Measurements from ENCODE around the gene HRH1.

The HRH1 gene

DNA sequence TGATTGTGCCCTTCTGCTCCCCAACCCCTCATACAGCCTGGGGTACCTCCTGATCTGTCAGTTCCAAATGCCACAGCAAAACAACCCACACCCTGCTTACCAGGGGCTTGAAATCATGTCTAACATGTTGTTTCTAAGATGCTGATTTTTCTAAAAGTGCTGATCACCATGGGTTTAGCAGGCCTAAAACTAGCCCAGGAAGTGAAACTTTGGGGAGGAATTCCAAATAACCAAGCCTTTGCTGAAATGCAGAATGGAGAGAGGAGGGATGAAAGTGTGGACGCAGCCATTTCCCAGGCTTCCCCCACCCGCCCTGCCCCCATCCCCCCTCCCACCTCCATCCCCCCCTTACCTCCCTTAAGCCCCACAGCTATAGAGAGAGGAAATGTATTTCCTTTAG, 2.0 kb upstream of the HRH1 start:
- Histone ChIP-seq H3K4me2 (no peak overlapping the region), H3K36me3 (ENCODE audit: insufficient read depth) (no peaks in the 10 kb centered on the region), H2AFZ (ENCODE audit: low read depth) (no peak overlapping the region), H3K27ac (no peak overlapping the region), H3K9ac (no peak overlapping the region), H3K4me3 (IDR thresholded peaks at IDR 0.05; ENCODE audit: insufficient read depth, low read depth, low read length) (no peak overlapping the region), H3K4me1 (ENCODE audit: low read depth, poor library complexity, severe bottlenecking) (no peaks in the 10 kb centered on the region), H3K79me2 (ENCODE audit: insufficient read depth, low read depth) (no peaks in the 10 kb centered on the region), H3K27me3 (ENCODE audit: insufficient read depth, low read depth) (no peaks in the 10 kb centered on the region), H4K20me1 (ENCODE audit: insufficient read depth) (no peaks in the 10 kb centered on the region)
- TF ChIP-seq, protein P1, sequence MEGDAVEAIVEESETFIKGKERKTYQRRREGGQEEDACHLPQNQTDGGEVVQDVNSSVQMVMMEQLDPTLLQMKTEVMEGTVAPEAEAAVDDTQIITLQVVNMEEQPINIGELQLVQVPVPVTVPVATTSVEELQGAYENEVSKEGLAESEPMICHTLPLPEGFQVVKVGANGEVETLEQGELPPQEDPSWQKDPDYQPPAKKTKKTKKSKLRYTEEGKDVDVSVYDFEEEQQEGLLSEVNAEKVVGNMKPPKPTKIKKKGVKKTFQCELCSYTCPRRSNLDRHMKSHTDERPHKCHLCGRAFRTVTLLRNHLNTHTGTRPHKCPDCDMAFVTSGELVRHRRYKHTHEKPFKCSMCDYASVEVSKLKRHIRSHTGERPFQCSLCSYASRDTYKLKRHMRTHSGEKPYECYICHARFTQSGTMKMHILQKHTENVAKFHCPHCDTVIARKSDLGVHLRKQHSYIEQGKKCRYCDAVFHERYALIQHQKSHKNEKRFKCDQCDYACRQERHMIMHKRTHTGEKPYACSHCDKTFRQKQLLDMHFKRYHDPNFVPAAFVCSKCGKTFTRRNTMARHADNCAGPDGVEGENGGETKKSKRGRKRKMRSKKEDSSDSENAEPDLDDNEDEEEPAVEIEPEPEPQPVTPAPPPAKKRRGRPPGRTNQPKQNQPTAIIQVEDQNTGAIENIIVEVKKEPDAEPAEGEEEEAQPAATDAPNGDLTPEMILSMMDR (conservative IDR thresholded peaks at IDR 0.05; ENCODE audit: low read depth, low read length) = no peak

DNA sequence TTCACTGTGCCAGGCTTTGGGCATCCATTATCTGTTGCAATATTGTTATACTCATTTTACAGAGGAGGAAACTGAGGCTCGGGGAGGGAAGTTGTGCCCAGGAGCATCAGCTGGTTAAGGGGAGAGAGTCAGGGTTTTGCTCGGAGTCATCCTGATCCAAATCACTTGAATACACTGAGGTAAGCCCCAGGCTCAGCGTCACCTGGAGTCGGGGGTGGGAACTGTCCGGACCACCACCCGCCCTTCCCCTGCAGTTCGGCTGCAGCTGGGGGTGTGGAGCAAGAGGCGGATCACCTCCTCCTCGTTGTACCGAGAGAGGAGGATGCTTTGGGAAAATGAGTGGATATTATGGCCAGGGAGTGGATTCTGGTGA, 646 bp downstream of the HRH1 start:
- Histone ChIP-seq H3K36me3 (ENCODE audit: insufficient read depth) (no peaks in the 10 kb centered on the region), H2AFZ (ENCODE audit: low read depth) (no peak overlapping the region), H3K9ac (no peak overlapping the region), H3K4me1 (ENCODE audit: low read depth, poor library complexity, severe bottlenecking) (no peaks in the 10 kb centered on the region), H3K4me2 (no peak overlapping the region), H3K4me3 (IDR thresholded peaks at IDR 0.05; ENCODE audit: insufficient read depth, low read depth, low read length) (no peak overlapping the region), H3K79me2 (ENCODE audit: insufficient read depth, low read depth) (no peaks in the 10 kb centered on the region), H3K27me3 (ENCODE audit: insufficient read depth, low read depth) (no peaks in the 10 kb centered on the region), H4K20me1 (ENCODE audit: insufficient read depth) (no peaks in the 10 kb centered on the region), H3K27ac (no peak overlapping the region)
- TF ChIP-seq, protein P1 (conservative IDR thresholded peaks at IDR 0.05; ENCODE audit: low read depth, low read length) = no peak

DNA sequence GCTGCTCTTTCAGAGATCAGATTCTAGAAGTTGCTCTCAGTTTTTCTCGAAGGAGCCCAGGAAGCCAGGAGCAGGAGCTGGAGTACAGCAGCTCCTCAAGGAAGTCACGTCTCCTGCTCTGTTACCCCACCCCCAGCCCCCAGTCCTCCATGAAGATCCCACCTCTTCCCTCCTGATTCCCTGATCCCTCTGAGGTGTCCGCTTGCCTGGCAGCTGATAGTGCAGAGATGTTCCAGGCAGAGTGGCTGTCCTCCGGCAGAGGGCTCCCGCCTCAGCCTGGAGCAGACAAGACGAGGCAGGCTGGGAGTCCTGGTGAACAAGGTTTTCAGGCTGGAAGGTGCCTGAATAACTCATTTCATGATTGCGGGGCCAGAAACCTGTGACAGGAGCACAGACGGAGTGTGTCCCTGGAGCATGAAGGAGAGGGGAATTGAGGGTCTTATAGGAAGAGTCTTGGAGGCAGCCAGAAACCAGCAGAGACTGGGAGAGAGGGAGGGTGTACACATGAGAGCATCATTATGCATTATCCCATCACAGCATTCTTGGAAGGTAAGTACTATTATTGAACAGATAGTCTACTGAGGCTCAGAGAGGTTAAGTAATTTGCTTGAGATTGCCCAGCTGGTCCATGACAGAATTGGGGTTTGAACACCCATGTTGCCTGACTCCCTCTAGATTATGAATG, 1.2 kb downstream of the HRH1 start:
- Histone ChIP-seq H3K4me3 (IDR thresholded peaks at IDR 0.05; ENCODE audit: insufficient read depth, low read depth, low read length) (no peak overlapping the region), H2AFZ (ENCODE audit: low read depth) (no peak overlapping the region), H3K4me1 (ENCODE audit: low read depth, poor library complexity, severe bottlenecking) (no peaks in the 10 kb centered on the region), H4K20me1 (ENCODE audit: insufficient read depth) (no peaks in the 10 kb centered on the region), H3K27ac (no peak overlapping the region), H3K79me2 (ENCODE audit: insufficient read depth, low read depth) (no peaks in the 10 kb centered on the region), H3K9ac (no peak overlapping the region), H3K27me3 (ENCODE audit: insufficient read depth, low read depth) (no peaks in the 10 kb centered on the region), H3K36me3 (ENCODE audit: insufficient read depth) (no peaks in the 10 kb centered on the region), H3K4me2 (no peak overlapping the region)
- TF ChIP-seq, protein P1 (conservative IDR thresholded peaks at IDR 0.05; ENCODE audit: low read depth, low read length) = no peak

DNA sequence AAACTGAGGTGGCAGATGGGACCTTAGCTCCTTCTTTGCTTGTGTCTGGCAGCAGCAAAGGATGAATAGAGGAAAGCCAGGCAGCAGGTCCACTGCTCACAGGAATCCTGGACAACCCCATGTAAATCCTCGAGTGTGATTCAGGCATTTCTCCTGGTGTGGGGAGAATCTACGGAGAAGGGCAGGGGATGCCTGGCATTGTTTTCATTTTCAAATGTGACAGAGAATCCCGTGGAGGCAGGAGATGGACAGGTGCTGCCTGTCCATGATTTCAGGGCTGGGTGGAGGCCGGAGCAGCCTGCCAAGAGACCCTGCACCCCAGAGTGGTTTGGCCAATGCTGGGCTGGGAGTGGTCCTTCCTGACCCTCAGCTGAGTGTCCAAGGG, 1.7 kb downstream of the HRH1 start:
- Histone ChIP-seq H3K4me2 (no peak overlapping the region), H3K79me2 (ENCODE audit: insufficient read depth, low read depth) (no peaks in the 10 kb centered on the region), H3K27ac (no peak overlapping the region), H3K27me3 (ENCODE audit: insufficient read depth, low read depth) (no peaks in the 10 kb centered on the region), H2AFZ (ENCODE audit: low read depth) (no peak overlapping the region), H3K4me3 (IDR thresholded peaks at IDR 0.05; ENCODE audit: insufficient read depth, low read depth, low read length) (no peak overlapping the region), H3K4me1 (ENCODE audit: low read depth, poor library complexity, severe bottlenecking) (no peaks in the 10 kb centered on the region), H3K9ac (no peak overlapping the region), H3K36me3 (ENCODE audit: insufficient read depth) (no peaks in the 10 kb centered on the region), H4K20me1 (ENCODE audit: insufficient read depth) (no peaks in the 10 kb centered on the region)
- TF ChIP-seq, protein P1 (conservative IDR thresholded peaks at IDR 0.05; ENCODE audit: low read depth, low read length) = no peak
